ENCODE results near the gene SLC66A3. TPM values are rescaled to one million over a fixed set of nuclear protein-coding genes. Genes with fewer than 3 reads are reported as not detected.

SLC66A3 gene
- polyA plus RNA-seq, 1 donor (not counting 4 experiments of a cell fraction or from before 2014, with no cell fraction given): 31.1 TPM

DNA sequence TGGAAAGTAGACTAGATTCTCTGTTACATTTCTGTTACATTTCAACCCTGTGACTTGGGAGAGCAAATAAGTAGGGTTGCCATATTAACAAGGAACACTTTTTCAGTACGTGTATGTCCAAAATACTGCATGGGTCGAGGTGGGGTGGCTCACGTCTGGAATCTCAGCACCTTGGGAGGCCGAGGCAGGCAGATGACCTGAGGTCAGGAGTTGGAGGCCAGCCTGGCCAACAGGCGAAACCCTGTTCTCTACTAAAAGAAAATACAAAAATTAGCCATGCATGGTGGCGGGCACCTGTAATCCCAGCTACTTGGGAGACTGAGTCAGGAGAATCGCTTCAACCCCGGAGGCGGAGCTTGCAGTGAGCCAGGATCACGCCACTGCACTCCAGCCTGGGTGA is 11.2 kb downstream of the SLC66A3 start:
- Histone ChIP-seq H3K9ac (ENCODE audit: control insufficient read depth, extremely low read depth, insufficient read depth, low read length) (no peak overlapping the region), H3K9me1 (ENCODE audit: control insufficient read depth, extremely low read depth, insufficient read depth, low read length) (no peaks in the 10 kb centered on the region), H3K27me3 (ENCODE audit: control insufficient read depth, extremely low read depth, insufficient read depth, low read length) (no peaks in the 10 kb centered on the region), H3K4me2 (ENCODE audit: control insufficient read depth, extremely low read depth, insufficient read depth, low read depth, low read length) (no peak overlapping the region), H3K27ac (ENCODE audit: control insufficient read depth, insufficient read depth, low read length) (no peak overlapping the region), H2AFZ (ENCODE audit: control insufficient read depth, low read length) (no peak overlapping the region), H4K20me1 (ENCODE audit: control insufficient read depth, extremely low read depth, insufficient read depth, low read length) (no peaks in the 10 kb centered on the region), H3K4me1 (ENCODE audit: control insufficient read depth, extremely low read depth, insufficient read depth, low read length) (no peaks in the 10 kb centered on the region), H3K79me2 (ENCODE audit: control insufficient read depth, insufficient read depth, low read length) (no peaks in the 10 kb centered on the region), H3K4me3 (ENCODE audit: control insufficient read depth in 2 of 3, extremely low read depth in 1 of 3, insufficient read depth in 2 of 3, low read depth in 1 of 3, low read length in 3 of 3) (no peak overlapping the region), H3K36me3 (ENCODE audit: control insufficient read depth in 2 of 2, extremely low read depth in 1 of 2, insufficient read depth in 2 of 2, low read length in 2 of 2) (no peaks in the 10 kb centered on the region), H3K9me3 (ENCODE audit: control insufficient read depth, low read depth, low read length) (no peaks in the 10 kb centered on the region)
- no peak for TF ChIP-seq EZH2 (IDR thresholded peaks at IDR 0.05; ENCODE audit: low read length)
- TF ChIP-seq, protein P1, sequence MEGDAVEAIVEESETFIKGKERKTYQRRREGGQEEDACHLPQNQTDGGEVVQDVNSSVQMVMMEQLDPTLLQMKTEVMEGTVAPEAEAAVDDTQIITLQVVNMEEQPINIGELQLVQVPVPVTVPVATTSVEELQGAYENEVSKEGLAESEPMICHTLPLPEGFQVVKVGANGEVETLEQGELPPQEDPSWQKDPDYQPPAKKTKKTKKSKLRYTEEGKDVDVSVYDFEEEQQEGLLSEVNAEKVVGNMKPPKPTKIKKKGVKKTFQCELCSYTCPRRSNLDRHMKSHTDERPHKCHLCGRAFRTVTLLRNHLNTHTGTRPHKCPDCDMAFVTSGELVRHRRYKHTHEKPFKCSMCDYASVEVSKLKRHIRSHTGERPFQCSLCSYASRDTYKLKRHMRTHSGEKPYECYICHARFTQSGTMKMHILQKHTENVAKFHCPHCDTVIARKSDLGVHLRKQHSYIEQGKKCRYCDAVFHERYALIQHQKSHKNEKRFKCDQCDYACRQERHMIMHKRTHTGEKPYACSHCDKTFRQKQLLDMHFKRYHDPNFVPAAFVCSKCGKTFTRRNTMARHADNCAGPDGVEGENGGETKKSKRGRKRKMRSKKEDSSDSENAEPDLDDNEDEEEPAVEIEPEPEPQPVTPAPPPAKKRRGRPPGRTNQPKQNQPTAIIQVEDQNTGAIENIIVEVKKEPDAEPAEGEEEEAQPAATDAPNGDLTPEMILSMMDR (optimal IDR thresholded peaks at IDR 0.05 in 1 of 3, IDR thresholded peaks at IDR 0.05 in 1 of 3, conservative IDR thresholded peaks at IDR 0.05 in 1 of 3; ENCODE audit: extremely low read depth in 1 of 3, insufficient read depth in 2 of 3, low read length in 3 of 3): no peak
- no peak for DNase-seq (ENCODE audit: low read depth, low spot score)
- dilution Hi-C loops (cut with MboI; ENCODE audit: extremely low pct_ligation_motif_present, low sequenced_read_pairs): no loop called here
- FAIRE-seq: no peak

DNA sequence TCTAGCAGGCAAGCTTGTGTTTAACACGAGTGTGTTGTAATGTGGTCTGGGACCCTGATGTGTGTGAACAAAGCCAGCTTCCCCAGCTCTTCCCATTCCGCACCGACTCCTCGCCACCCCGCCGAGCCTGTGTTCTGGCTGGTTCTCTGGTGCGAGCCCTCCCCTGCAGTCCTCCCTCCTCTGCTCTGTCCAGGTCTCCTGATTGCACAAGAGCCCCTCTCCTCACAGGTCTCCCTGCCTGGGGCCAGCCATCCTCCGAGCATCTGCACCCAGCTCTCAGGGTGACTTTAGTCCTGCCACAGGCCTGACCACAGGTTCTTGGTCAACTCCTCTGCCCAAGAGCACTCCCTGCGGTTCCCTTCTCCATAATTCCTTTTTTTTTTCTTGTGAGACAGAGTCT is 13.2 kb downstream of the SLC66A3 start:
- H2AFZ ChIP-seq (ENCODE audit: control insufficient read depth, low read length): no peak overlapping the region
- H3K79me2 ChIP-seq (ENCODE audit: control insufficient read depth, insufficient read depth, low read length): no peaks in the 10 kb centered on the region
- H3K36me3 ChIP-seq (ENCODE audit: control insufficient read depth in 2 of 2, extremely low read depth in 1 of 2, insufficient read depth in 2 of 2, low read length in 2 of 2): no peaks in the 10 kb centered on the region
- no peak for TF ChIP-seq EZH2 (IDR thresholded peaks at IDR 0.05; ENCODE audit: low read length)
- TF ChIP-seq, protein P1 (optimal IDR thresholded peaks at IDR 0.05 in 1 of 3, IDR thresholded peaks at IDR 0.05 in 1 of 3, conservative IDR thresholded peaks at IDR 0.05 in 1 of 3; ENCODE audit: extremely low read depth in 1 of 3, insufficient read depth in 2 of 3, low read length in 3 of 3): no peak
- no peaks in the 10 kb centered on the region for H3K27me3 ChIP-seq (ENCODE audit: control insufficient read depth, extremely low read depth, insufficient read depth, low read length)
- FAIRE-seq: no peak
- no peak overlapping the region for H3K27ac ChIP-seq (ENCODE audit: control insufficient read depth, insufficient read depth, low read length)
- H3K4me3 ChIP-seq (ENCODE audit: control insufficient read depth in 2 of 3, extremely low read depth in 1 of 3, insufficient read depth in 2 of 3, low read depth in 1 of 3, low read length in 3 of 3): no peak overlapping the region
- H3K9me3 ChIP-seq (ENCODE audit: control insufficient read depth, low read depth, low read length): no peaks in the 10 kb centered on the region
- no peaks in the 10 kb centered on the region for H3K9me1 ChIP-seq (ENCODE audit: control insufficient read depth, extremely low read depth, insufficient read depth, low read length)
- H3K4me1 ChIP-seq (ENCODE audit: control insufficient read depth, extremely low read depth, insufficient read depth, low read length): no peaks in the 10 kb centered on the region
- H3K4me2 ChIP-seq (ENCODE audit: control insufficient read depth, extremely low read depth, insufficient read depth, low read depth, low read length): no peak overlapping the region
- dilution Hi-C loops (cut with MboI; ENCODE audit: extremely low pct_ligation_motif_present, low sequenced_read_pairs): no loop called here
- H4K20me1 ChIP-seq (ENCODE audit: control insufficient read depth, extremely low read depth, insufficient read depth, low read length): no peaks in the 10 kb centered on the region
- no peak for DNase-seq (ENCODE audit: low read depth, low spot score)
- H3K9ac ChIP-seq (ENCODE audit: control insufficient read depth, extremely low read depth, insufficient read depth, low read length): no peak overlapping the region
